Uterus (tissue), 2 donors: ENCODE data around the gene OR1I1.

Experiments
- CTCF ChIP-seq, 4 experiments: fragments of 200-600 bp in 2 of 4; fragments of 450-650 bp in 2 of 4; sonication (generic) in 2 of 4; IDR thresholded peaks; one replicate each; pipeline ENCODE4 v1.5.1; 2016 to 2019; ENCODE audit warnings: antibody characterized with exemption in 4 of 4, mild to moderate bottlenecking in 2 of 4, moderate library complexity in 1 of 4
- POLR2A ChIP-seq, 2 donors: fragments of 450-650 bp; IDR thresholded peaks; one replicate each; pipeline ENCODE4 v1.6.1; 2016; ENCODE audit warnings: antibody characterized with exemption in 2 of 2, mild to moderate bottlenecking in 1 of 2, moderate library complexity in 1 of 2

- no peak for TF ChIP-seq POLR2A (IDR thresholded peaks at IDR 0.05)
- no peak for TF ChIP-seq CTCF (IDR thresholded peaks at IDR 0.05)
Measured at GRCh38 chr19:15116856-15117255, 34.8 kb downstream of the OR1I1 start.
